Measurements from ENCODE around the gene EPB41L4B.

Gene EPB41L4B

GRCh38 chr9:109181284-109181683 lies 139.6 kb downstream of the EPB41L4B start:
- DNase-seq (ENCODE audit: low read depth), result no peak
- TF ChIP-seq, protein P1, sequence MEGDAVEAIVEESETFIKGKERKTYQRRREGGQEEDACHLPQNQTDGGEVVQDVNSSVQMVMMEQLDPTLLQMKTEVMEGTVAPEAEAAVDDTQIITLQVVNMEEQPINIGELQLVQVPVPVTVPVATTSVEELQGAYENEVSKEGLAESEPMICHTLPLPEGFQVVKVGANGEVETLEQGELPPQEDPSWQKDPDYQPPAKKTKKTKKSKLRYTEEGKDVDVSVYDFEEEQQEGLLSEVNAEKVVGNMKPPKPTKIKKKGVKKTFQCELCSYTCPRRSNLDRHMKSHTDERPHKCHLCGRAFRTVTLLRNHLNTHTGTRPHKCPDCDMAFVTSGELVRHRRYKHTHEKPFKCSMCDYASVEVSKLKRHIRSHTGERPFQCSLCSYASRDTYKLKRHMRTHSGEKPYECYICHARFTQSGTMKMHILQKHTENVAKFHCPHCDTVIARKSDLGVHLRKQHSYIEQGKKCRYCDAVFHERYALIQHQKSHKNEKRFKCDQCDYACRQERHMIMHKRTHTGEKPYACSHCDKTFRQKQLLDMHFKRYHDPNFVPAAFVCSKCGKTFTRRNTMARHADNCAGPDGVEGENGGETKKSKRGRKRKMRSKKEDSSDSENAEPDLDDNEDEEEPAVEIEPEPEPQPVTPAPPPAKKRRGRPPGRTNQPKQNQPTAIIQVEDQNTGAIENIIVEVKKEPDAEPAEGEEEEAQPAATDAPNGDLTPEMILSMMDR (IDR thresholded peaks at IDR 0.05; ENCODE audit: control insufficient read depth, extremely low read depth, insufficient read depth), result no peak
- no peak overlapping the region for H3K4me3 ChIP-seq (ENCODE audit: low read depth, low read length)

DNA sequence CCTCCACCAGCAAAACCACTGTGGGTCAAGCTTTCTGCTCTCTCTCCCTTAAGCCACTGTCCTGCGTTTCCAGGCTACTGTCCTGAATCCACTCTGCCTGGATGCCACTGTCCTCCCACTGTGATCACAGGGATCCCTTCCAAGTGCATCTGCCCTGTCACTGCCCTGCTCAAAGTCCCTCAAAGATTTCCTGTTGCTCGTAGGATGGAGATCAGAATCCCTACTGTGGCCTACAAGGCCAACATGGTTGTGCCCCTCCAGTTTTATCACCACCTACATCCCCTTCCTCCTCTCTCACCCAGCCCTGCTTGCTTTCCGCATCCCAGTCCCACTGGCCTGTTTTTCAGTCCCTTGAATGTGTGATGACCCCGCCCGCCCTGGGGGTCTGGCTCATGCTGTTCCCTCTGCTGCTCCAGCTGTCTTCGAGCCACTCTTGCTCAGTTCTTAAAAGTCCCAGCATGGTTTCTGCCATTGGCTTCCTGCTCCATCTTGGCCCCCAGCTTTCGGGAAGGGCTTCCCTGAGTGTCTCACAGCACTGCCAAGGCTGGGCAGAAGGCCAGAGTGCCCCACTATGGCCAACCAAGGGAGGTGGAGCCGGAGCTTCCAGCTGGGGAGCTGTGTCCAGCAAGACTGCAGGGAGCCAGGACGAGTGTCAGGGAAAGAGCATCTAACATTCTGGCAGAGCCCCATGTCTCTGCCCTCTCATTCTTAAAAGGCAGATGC lies 140.9 kb downstream of the EPB41L4B start:
- TF ChIP-seq, protein P1 (IDR thresholded peaks at IDR 0.05; ENCODE audit: control insufficient read depth, extremely low read depth, insufficient read depth), result no peak
- no peak overlapping the region for H3K4me3 ChIP-seq (ENCODE audit: low read depth, low read length)
- DNase-seq (ENCODE audit: low read depth), result no peak

- no peak overlapping the region for H3K4me3 ChIP-seq (ENCODE audit: low read depth, low read length)
- no peak for DNase-seq (ENCODE audit: low read depth)
- TF ChIP-seq, protein P1 (IDR thresholded peaks at IDR 0.05; ENCODE audit: control insufficient read depth, extremely low read depth, insufficient read depth), result no peak
Observed at GRCh38 chr9:109176963-109177362, 143.9 kb downstream of the EPB41L4B start.

- no peak for DNase-seq (ENCODE audit: low read depth)
- H3K4me3 ChIP-seq (ENCODE audit: low read depth, low read length), result no peak overlapping the region
- TF ChIP-seq, protein P1 (IDR thresholded peaks at IDR 0.05; ENCODE audit: control insufficient read depth, extremely low read depth, insufficient read depth), result no peak
Observed at GRCh38 chr9:109176386-109176785, 144.5 kb downstream of the EPB41L4B start.

- no peak overlapping the region for H3K4me3 ChIP-seq (ENCODE audit: low read depth, low read length)
- DNase-seq (ENCODE audit: low read depth), result no peak
- TF ChIP-seq, protein P1 (IDR thresholded peaks at IDR 0.05; ENCODE audit: control insufficient read depth, extremely low read depth, insufficient read depth), result no peak
Observed at GRCh38 chr9:109172935-109173334, 147.9 kb downstream of the EPB41L4B start.

- no peak overlapping the region for H3K4me3 ChIP-seq (ENCODE audit: low read depth, low read length)
- DNase-seq (ENCODE audit: low read depth), result no peak
- TF ChIP-seq, protein P1 (IDR thresholded peaks at IDR 0.05; ENCODE audit: control insufficient read depth, extremely low read depth, insufficient read depth), result no peak
Observed at GRCh38 chr9:109171926-109172325, 148.9 kb downstream of the EPB41L4B start.

- TF ChIP-seq, protein P1 (IDR thresholded peaks at IDR 0.05; ENCODE audit: control insufficient read depth, extremely low read depth, insufficient read depth), result no peak
- H3K4me3 ChIP-seq (ENCODE audit: low read depth, low read length), result no peak overlapping the region
- no peak for DNase-seq (ENCODE audit: low read depth)
Observed at GRCh38 chr9:109168170-109168569, 152.7 kb downstream of the EPB41L4B start.
